Neuron (in vitro differentiated cells): ENCODE data around the gene ANKMY2.
"Not testable (repeated sequence)": the region's sequence is repeated elsewhere in the genome, so short reads cannot be mapped to it uniquely, and the experiment has no call there.

Source experiments
- H2AFZ ChIP-seq: one replicate; pipeline ENCODE4 v1.6.1; 2013; ENCODE audit warnings: low read depth, mild to moderate bottlenecking, inconsistent platforms, low read length, moderate library complexity
- H3K27me3 ChIP-seq: one replicate; pipeline ENCODE4 v1.6.1; 2013; ENCODE audit warnings: low read length; ENCODE audit not compliant: insufficient read depth
- H3K36me3 ChIP-seq: one replicate; pipeline ENCODE4 v1.6.1; 2013; ENCODE audit warnings: low read length; ENCODE audit not compliant: insufficient read depth
- H3K4me1 ChIP-seq: one replicate; pipeline ENCODE4 v1.6.1; 2013; ENCODE audit warnings: low read length; ENCODE audit not compliant: insufficient read depth
- H3K4me3 ChIP-seq: 2 replicates; pipeline ENCODE4 v1.5.1; 2013; ENCODE audit warnings: mild to moderate bottlenecking, low read length, moderate library complexity
- H3K9me3 ChIP-seq: one replicate; pipeline ENCODE4 v1.6.1; 2013; ENCODE audit warnings: low read length

ANKMY2 gene

GRCh38 chr7:16670021-16670420 is 24.5 kb upstream of the ANKMY2 start:
- H3K27me3 ChIP-seq: no peaks in the 10 kb centered on the region
- H3K4me1 ChIP-seq: peaks cover 8% of the 10 kb centered on the region
- peaks cover 28% of the 10 kb centered on the region for H3K36me3 ChIP-seq
- no peak overlapping the region for H3K4me3 ChIP-seq
- H2AFZ ChIP-seq: no peak overlapping the region
- peaks cover 2% of the 10 kb centered on the region for H3K9me3 ChIP-seq

- Histone ChIP-seq H2AFZ (no peak overlapping the region), H3K4me3 (no peak overlapping the region), H3K36me3 (peaks cover 23% of the 10 kb centered on the region), H3K27me3 (no peaks in the 10 kb centered on the region), H3K4me1 (peaks cover 8% of the 10 kb centered on the region), H3K9me3 (peaks cover 2% of the 10 kb centered on the region)
Observed at GRCh38 chr7:16669581-16669980, 24.0 kb upstream of the ANKMY2 start.

DNA sequence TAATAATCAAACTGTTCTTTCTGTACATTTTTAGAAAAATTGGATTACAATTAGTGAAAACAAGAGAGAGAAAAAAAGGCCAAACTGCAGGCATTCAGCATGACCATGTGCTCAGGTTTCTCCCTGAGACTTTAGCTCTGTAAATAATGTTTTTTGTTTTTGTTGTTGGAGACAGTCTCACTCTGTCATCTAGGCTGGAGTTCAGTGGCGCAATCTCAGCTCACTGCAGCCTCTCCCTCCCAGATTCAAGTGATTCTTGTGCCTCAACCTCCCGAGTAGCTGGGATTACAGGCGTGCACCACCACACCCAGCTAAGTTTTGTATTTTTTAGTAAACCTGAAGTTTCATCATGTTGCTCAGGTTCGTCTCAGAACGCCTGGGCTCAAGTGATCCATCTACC is 23.4 kb upstream of the ANKMY2 start:
- Histone ChIP-seq H3K4me1 (peaks cover 8% of the 10 kb centered on the region), H3K27me3 (no peaks in the 10 kb centered on the region), H3K9me3 (peaks cover 2% of the 10 kb centered on the region), H2AFZ (no peak overlapping the region), H3K4me3 (no peak overlapping the region), H3K36me3 (peaks cover 20% of the 10 kb centered on the region)

- no peak overlapping the region for H3K4me3 ChIP-seq
- H3K9me3 ChIP-seq: peaks cover 2% of the 10 kb centered on the region
- H3K36me3 ChIP-seq: peaks cover 20% of the 10 kb centered on the region
- H3K4me1 ChIP-seq: peaks cover 8% of the 10 kb centered on the region
- H2AFZ ChIP-seq: no peak overlapping the region
- no peaks in the 10 kb centered on the region for H3K27me3 ChIP-seq
Observed at GRCh38 chr7:16668049-16668858, 22.7 kb upstream of the ANKMY2 start.

GRCh38 chr7:16667355-16667754 is 21.8 kb upstream of the ANKMY2 start:
- H3K9me3 ChIP-seq: no peaks in the 10 kb centered on the region
- H3K36me3 ChIP-seq: peaks cover 18% of the 10 kb centered on the region
- no peaks in the 10 kb centered on the region for H3K27me3 ChIP-seq
- H2AFZ ChIP-seq: no peak overlapping the region
- H3K4me1 ChIP-seq: peaks cover 8% of the 10 kb centered on the region
- no peak overlapping the region for H3K4me3 ChIP-seq

DNA sequence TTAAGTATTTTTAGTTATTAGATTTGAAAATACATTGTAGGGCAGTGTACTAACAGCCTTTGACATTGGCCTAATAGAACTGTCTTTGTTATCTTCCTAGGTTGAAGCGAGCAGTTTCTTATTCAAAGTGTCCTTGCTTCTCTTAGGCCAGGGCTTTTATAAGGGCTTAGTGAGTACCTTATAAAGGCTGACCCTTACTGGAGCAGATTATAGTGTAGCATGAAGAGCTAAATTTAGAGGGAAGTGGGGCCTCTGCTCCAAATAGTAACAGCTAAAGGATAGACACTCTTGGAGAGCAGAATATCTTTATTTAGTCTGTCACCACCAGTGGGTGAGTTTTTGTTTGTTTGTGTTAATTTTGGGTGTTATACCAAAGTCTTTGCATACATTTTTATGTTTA is 16.4 kb upstream of the ANKMY2 start:
- Histone ChIP-seq H2AFZ (no peak overlapping the region), H3K27me3 (no peaks in the 10 kb centered on the region), H3K4me1 (no peaks in the 10 kb centered on the region), H3K4me3 (no peak overlapping the region), H3K36me3 (peaks cover 9% of the 10 kb centered on the region), H3K9me3 (no peaks in the 10 kb centered on the region)

- Histone ChIP-seq H3K27me3 (no peaks in the 10 kb centered on the region), H3K4me1 (no peaks in the 10 kb centered on the region), H3K9me3 (no peaks in the 10 kb centered on the region), H3K36me3 (peaks cover 3% of the 10 kb centered on the region), H3K4me3 (no peak overlapping the region), H2AFZ (no peak overlapping the region)
Observed at GRCh38 chr7:16660702-16661464, 15.3 kb upstream of the ANKMY2 start.

DNA sequence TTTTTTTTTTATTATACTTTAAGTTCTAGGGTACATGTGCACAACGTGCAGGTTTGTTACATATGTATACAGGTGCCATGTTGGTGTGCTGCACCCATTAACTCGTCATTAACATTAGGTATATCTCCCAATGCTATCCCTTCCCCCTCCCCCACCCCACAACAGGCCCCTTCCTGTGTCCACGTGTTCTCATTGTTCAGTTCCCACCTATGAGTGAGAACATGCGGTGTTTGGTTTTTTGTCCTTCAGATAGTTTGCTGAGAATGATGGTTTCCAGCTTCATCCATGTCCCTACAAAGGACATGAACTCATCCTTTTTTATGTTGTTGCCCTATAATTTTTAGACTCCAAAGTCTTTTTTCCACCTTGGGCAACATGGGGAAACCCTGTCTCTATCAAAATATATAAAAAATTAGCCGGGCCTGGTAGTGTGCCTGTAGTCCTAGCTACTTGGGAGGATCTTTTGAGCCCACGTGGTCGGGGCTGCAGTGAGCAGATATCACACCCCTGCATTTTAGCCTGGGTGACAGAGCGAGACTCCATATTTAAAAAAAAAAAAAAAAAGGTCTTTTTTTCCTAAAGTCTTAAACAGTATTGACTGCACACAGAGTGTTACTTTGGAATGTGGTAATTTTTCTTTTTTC is 14.4 kb upstream of the ANKMY2 start:
- not testable (repeated sequence) for H3K4me3 ChIP-seq, H3K4me1 ChIP-seq, H3K36me3 ChIP-seq, H3K27me3 ChIP-seq, H3K9me3 ChIP-seq, H2AFZ ChIP-seq

DNA sequence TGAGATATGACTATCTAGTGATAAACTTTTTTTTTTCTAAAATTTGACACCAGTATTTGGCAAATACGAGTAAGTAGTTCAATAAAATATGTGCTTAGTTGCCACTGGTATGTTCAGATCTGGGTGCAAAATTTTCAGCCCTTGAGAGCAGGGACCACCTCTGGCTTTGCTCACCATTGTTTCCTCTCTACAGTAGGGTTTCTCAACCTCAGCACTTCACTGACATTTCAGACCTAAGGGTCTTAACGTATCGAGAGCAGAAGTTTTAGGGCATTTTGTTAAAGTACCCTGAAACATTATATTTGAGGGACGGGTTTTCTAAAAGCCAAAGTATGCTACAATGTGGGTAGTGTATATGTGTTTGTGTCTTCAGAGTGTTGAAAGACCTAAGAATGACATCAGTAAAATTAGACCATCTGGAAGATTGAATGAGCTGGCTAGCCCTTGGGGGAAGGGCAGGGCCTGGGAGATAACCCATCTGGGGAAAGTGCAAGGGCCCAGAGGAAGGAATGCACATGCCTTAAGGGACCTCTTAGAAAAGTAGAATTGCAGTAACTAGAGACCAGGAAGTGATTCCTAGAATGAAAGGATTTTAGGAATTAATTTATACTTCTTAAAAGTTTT is 12.2 kb upstream of the ANKMY2 start:
- Histone ChIP-seq H3K9me3 (no peaks in the 10 kb centered on the region), H3K27me3 (no peaks in the 10 kb centered on the region), H3K36me3 (no peaks in the 10 kb centered on the region), H3K4me3 (no peak overlapping the region), H3K4me1 (no peaks in the 10 kb centered on the region), H2AFZ (no peak overlapping the region)

DNA sequence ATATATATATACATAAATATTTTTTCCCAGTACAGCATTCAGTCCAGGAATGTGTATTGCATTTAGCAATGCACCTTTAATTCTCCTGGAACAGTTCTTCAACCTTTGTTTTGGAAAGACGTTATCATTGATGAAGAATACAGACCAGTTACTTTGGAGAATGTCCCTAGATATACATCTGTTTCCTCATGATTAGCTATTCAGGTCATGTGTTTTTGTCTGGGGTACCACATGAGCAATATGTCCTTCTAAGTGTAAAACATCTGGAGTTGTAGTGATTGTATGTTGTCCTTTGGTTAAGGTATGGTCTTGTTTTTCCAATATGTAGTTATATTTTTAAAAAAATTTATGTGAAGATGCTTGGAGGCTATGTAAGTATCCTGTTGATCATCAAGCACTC is 10.6 kb upstream of the ANKMY2 start:
- Histone ChIP-seq H3K4me3 (no peak overlapping the region), H3K36me3 (no peaks in the 10 kb centered on the region), H2AFZ (no peak overlapping the region), H3K4me1 (no peaks in the 10 kb centered on the region), H3K9me3 (no peaks in the 10 kb centered on the region), H3K27me3 (no peaks in the 10 kb centered on the region)

- Histone ChIP-seq H3K9me3 (no peaks in the 10 kb centered on the region), H3K4me1 (no peaks in the 10 kb centered on the region), H3K27me3 (no peaks in the 10 kb centered on the region), H3K36me3 (no peaks in the 10 kb centered on the region), H3K4me3 (no peak overlapping the region), H2AFZ (no peak overlapping the region)
Observed at GRCh38 chr7:16655394-16655793, 9.8 kb upstream of the ANKMY2 start.

- Histone ChIP-seq H3K36me3 (no peaks in the 10 kb centered on the region), H3K27me3 (no peaks in the 10 kb centered on the region), H3K4me1 (peaks cover 15% of the 10 kb centered on the region), H3K4me3 (no peak overlapping the region), H3K9me3 (no peaks in the 10 kb centered on the region), H2AFZ (no peak overlapping the region)
Observed at GRCh38 chr7:16652888-16653287, 7.3 kb upstream of the ANKMY2 start.

DNA sequence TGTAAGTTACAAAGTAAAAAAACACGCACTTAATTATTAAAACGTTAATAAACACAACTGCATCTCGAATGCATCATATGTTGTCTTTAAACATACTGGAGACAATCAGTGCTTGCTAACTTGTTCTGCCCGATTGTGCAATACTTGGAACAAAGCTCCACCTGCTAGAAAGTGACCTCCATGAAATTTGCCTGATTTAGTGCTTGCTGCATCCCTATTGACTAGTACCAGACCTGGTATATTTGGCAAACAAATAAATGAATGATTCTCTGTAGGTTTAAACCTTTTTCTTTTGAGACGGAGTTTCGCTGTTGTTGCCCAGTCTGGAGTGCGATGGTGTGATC is 6.7 kb upstream of the ANKMY2 start:
- Histone ChIP-seq H3K36me3 (no peaks in the 10 kb centered on the region), H3K4me3 (no peak overlapping the region), H3K4me1 (peaks cover 22% of the 10 kb centered on the region), H2AFZ (no peak overlapping the region), H3K27me3 (no peaks in the 10 kb centered on the region), H3K9me3 (no peaks in the 10 kb centered on the region)
